Measurements from ENCODE around the gene ZNF385A.

DNA sequence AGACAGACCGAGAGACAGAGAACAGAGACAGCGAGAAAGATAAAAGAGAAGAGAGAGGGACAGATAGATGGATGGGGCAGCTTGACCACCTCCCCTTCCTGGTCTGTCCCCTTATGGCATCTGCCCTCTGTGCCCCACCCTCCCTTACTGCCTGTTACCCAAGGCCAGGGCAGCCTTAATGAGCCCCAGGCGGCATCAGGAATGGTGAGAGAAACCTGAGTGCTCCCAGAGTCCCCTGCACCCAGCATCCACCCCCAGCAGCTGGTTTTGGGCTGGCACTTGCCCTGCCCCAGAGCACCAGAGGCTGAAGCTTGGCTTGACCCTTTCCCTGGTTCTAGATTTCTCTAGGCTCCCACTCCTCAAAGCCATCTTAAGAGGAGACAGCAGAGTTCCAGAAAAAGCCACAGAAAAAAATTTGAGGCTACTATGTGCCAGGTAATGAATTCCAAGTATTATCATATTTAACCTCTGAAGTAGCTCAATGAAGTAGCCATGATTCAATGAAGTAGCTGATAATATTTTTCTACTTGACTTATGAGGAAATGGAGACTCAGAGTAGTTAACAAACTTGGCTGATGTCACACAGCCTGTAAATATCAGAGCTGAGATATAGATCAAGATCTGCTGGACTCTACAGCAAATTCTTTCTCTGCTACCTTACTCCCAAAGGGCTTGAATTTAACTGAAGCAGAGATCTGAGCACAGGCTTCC is 2.0 kb upstream of the ZNF385A start:
- TF ChIP-seq CTCF (IDR thresholded peaks at IDR 0.05) (no peak), POLR2A (IDR thresholded peaks at IDR 0.05) (no peak)

Measured in heart left ventricle (tissue), 13 donors.